ENCODE measurements around the gene TDRD1.

The TDRD1 gene

GRCh38 chr10:114166494-114166893 is 12.7 kb upstream of the TDRD1 start:
- Histone ChIP-seq H3K36me3 (ENCODE audit: insufficient read depth, low read length) (no peaks in the 10 kb centered on the region), H3K4me1 (ENCODE audit: insufficient read depth, low read length) (peaks cover 10% of the 10 kb centered on the region; the same call in 1 of the 2 replicates), H3K9me3 (ENCODE audit: control insufficient read depth, insufficient read depth, low read length) (0 out of 2 replicates have a peak, but pooled peaks cover 5% of the 10 kb centered on the region), H3K9ac (ENCODE audit: low read depth, low read length) (no peak overlapping the region)

- Histone ChIP-seq H3K9me3 (ENCODE audit: control insufficient read depth, insufficient read depth, low read length) (0 out of 2 replicates have a peak, but pooled peaks cover 5% of the 10 kb centered on the region), H3K4me1 (ENCODE audit: insufficient read depth, low read length) (peaks cover 18% of the 10 kb centered on the region; the same call in 1 of the 2 replicates), H3K9ac (ENCODE audit: low read depth, low read length) (no peak overlapping the region), H3K36me3 (ENCODE audit: insufficient read depth, low read length) (no peaks in the 10 kb centered on the region)
Observed at GRCh38 chr10:114167985-114168384, 11.2 kb upstream of the TDRD1 start.

GRCh38 chr10:114168450-114169009 is 10.6 kb upstream of the TDRD1 start:
- H3K9ac ChIP-seq (ENCODE audit: low read depth, low read length), result no peak overlapping the region
- H3K36me3 ChIP-seq (ENCODE audit: insufficient read depth, low read length), result no peaks in the 10 kb centered on the region
- 0 out of 2 replicates have a peak, but pooled peaks cover 5% of the 10 kb centered on the region for H3K9me3 ChIP-seq (ENCODE audit: control insufficient read depth, insufficient read depth, low read length)
- peaks cover 18% of the 10 kb centered on the region; the same call in 1 of the 2 replicates for H3K4me1 ChIP-seq (ENCODE audit: insufficient read depth, low read length)

GRCh38 chr10:114172216-114172615 is 6.9 kb upstream of the TDRD1 start:
- Histone ChIP-seq H3K9me3 (ENCODE audit: control insufficient read depth, insufficient read depth, low read length) (0 out of 2 replicates have a peak, but pooled peaks cover 5% of the 10 kb centered on the region), H3K36me3 (ENCODE audit: insufficient read depth, low read length) (no peaks in the 10 kb centered on the region), H3K9ac (ENCODE audit: low read depth, low read length) (no peak overlapping the region), H3K4me1 (ENCODE audit: insufficient read depth, low read length) (peaks cover 8% of the 10 kb centered on the region; the same call in 1 of the 2 replicates)

- Histone ChIP-seq H3K9me3 (ENCODE audit: control insufficient read depth, insufficient read depth, low read length) (0 out of 2 replicates have a peak, but pooled peaks cover 5% of the 10 kb centered on the region), H3K36me3 (ENCODE audit: insufficient read depth, low read length) (no peaks in the 10 kb centered on the region), H3K9ac (ENCODE audit: low read depth, low read length) (peak overlapping the region; percentile 94), H3K4me1 (ENCODE audit: insufficient read depth, low read length) (peaks cover 8% of the 10 kb centered on the region; the same call in 1 of the 2 replicates)
Observed at GRCh38 chr10:114172776-114173602, 6.2 kb upstream of the TDRD1 start.

- H3K36me3 ChIP-seq (ENCODE audit: insufficient read depth, low read length), result no peaks in the 10 kb centered on the region
- 0 out of 2 replicates have a peak, but pooled peaks cover 4% of the 10 kb centered on the region for H3K9me3 ChIP-seq (ENCODE audit: control insufficient read depth, insufficient read depth, low read length)
- peak overlapping the region; percentile 94 for H3K9ac ChIP-seq (ENCODE audit: low read depth, low read length)
- H3K4me1 ChIP-seq (ENCODE audit: insufficient read depth, low read length), result peaks cover 8% of the 10 kb centered on the region; the same call in 1 of the 2 replicates
Observed at GRCh38 chr10:114173603-114173920, 5.6 kb upstream of the TDRD1 start.

GRCh38 chr10:114173921-114174694 is 5.0 kb upstream of the TDRD1 start, which contains the start of gene CCDC186:
Gene CCDC186, minus strand, starts transcription at chr10:114174203. Its CDS starts 10,935 bp downstream, at chr10:114163268.
- Histone ChIP-seq H3K9ac (ENCODE audit: low read depth, low read length) (peak within 1 kb of the TSS; percentile 94), H3K36me3 (ENCODE audit: insufficient read depth, low read length) (no peaks in the 10 kb centered on the region)

GRCh38 chr10:114174695-114175188 is 4.4 kb upstream of the TDRD1 start:
- Histone ChIP-seq H3K9me3 (ENCODE audit: control insufficient read depth, insufficient read depth, low read length) (no peaks in the 10 kb centered on the region), H3K36me3 (ENCODE audit: insufficient read depth, low read length) (no peaks in the 10 kb centered on the region), H3K9ac (ENCODE audit: low read depth, low read length) (peak overlapping the region; percentile 94), H3K4me1 (ENCODE audit: insufficient read depth, low read length) (peaks cover 8% of the 10 kb centered on the region; the same call in 1 of the 2 replicates)

More at GRCh38 chr10:114173921-114174694, 5.0 kb upstream of the TDRD1 start, which contains the start of gene CCDC186:
- H3K4me1 ChIP-seq (ENCODE audit: insufficient read depth, low read length), result peaks cover 8% of the 10 kb centered on the region; the same call in 1 of the 2 replicates
- H3K9me3 ChIP-seq (ENCODE audit: control insufficient read depth, insufficient read depth, low read length), result no peaks in the 10 kb centered on the region

- no peak overlapping the region for H3K9ac ChIP-seq (ENCODE audit: low read depth, low read length)
- peaks cover 8% of the 10 kb centered on the region; the same call in 1 of the 2 replicates for H3K4me1 ChIP-seq (ENCODE audit: insufficient read depth, low read length)
- no peaks in the 10 kb centered on the region for H3K36me3 ChIP-seq (ENCODE audit: insufficient read depth, low read length)
- no peaks in the 10 kb centered on the region for H3K9me3 ChIP-seq (ENCODE audit: control insufficient read depth, insufficient read depth, low read length)
Observed at GRCh38 chr10:114175667-114176066, 3.5 kb upstream of the TDRD1 start.

- H3K9me3 ChIP-seq (ENCODE audit: control insufficient read depth, insufficient read depth, low read length), result no peaks in the 10 kb centered on the region
Observed at GRCh38 chr10:114176511-114176910, 2.6 kb upstream of the TDRD1 start.

GRCh38 chr10:114179747-114180146 is 594 bp downstream of the TDRD1 start:
- H3K36me3 ChIP-seq (ENCODE audit: insufficient read depth, low read length), result no peaks in the 10 kb centered on the region
- H3K9ac ChIP-seq (ENCODE audit: low read depth, low read length), result no peak overlapping the region
- no peaks in the 10 kb centered on the region for H3K9me3 ChIP-seq (ENCODE audit: control insufficient read depth, insufficient read depth, low read length)
- H3K4me1 ChIP-seq (ENCODE audit: insufficient read depth, low read length), result no peaks in the 10 kb centered on the region

More at GRCh38 chr10:114176511-114176910, 2.6 kb upstream of the TDRD1 start:
- H3K4me1 ChIP-seq (ENCODE audit: insufficient read depth, low read length), result peaks cover 8% of the 10 kb centered on the region; the same call in 1 of the 2 replicates
- no peak overlapping the region for H3K9ac ChIP-seq (ENCODE audit: low read depth, low read length)
- no peaks in the 10 kb centered on the region for H3K36me3 ChIP-seq (ENCODE audit: insufficient read depth, low read length)

GRCh38 chr10:114180937-114181336 is 1.8 kb downstream of the TDRD1 start:
- Histone ChIP-seq H3K9ac (ENCODE audit: low read depth, low read length) (no peak overlapping the region), H3K4me1 (ENCODE audit: insufficient read depth, low read length) (no peaks in the 10 kb centered on the region), H3K9me3 (ENCODE audit: control insufficient read depth, insufficient read depth, low read length) (no peaks in the 10 kb centered on the region), H3K36me3 (ENCODE audit: insufficient read depth, low read length) (no peaks in the 10 kb centered on the region)

- H3K4me1 ChIP-seq (ENCODE audit: insufficient read depth, low read length), result no peaks in the 10 kb centered on the region
- H3K36me3 ChIP-seq (ENCODE audit: insufficient read depth, low read length), result no peaks in the 10 kb centered on the region
- no peak overlapping the region for H3K9ac ChIP-seq (ENCODE audit: low read depth, low read length)
- no peaks in the 10 kb centered on the region for H3K9me3 ChIP-seq (ENCODE audit: control insufficient read depth, insufficient read depth, low read length)
Observed at GRCh38 chr10:114181971-114182370, 2.8 kb downstream of the TDRD1 start.

GRCh38 chr10:114183563-114183962 is 4.4 kb downstream of the TDRD1 start:
- no peaks in the 10 kb centered on the region for H3K9me3 ChIP-seq (ENCODE audit: control insufficient read depth, insufficient read depth, low read length)
- H3K36me3 ChIP-seq (ENCODE audit: insufficient read depth, low read length), result no peaks in the 10 kb centered on the region
- H3K4me1 ChIP-seq (ENCODE audit: insufficient read depth, low read length), result no peaks in the 10 kb centered on the region
- H3K9ac ChIP-seq (ENCODE audit: low read depth, low read length), result no peak overlapping the region

Measured in ES-I3 (cell line).